Prostate gland (tissue), 2 donors: Measurements from ENCODE around the gene CMTM4.

Source experiments
- CTCF ChIP-seq, 4 experiments: fragments of 200-600 bp in 2 of 4; fragments of 450-650 bp in 2 of 4; sonication (generic) in 2 of 4; IDR thresholded peaks; 1 replicate in 3 of 4; 2 replicates in 1 of 4; pipeline ENCODE4 v1.5.1; 2016 to 2019; ENCODE audit warnings: antibody characterized with exemption in 4 of 4, mild to moderate bottlenecking in 2 of 4, moderate library complexity in 2 of 4
- POLR2A ChIP-seq: fragments of 450-650 bp; IDR thresholded peaks from one replicate; pipeline ENCODE4 v1.6.1; 2016; ENCODE audit warnings: antibody characterized with exemption, mild to moderate bottlenecking
- POLR2AphosphoS5 ChIP-seq: sonication (generic); formaldehyde crosslinking; IDR thresholded peaks from one replicate; pipeline ENCODE4 v1.6.1; 2017; ENCODE audit warnings: antibody characterized with exemption

GRCh38 chr16:66569827-66570405 is 126.6 kb downstream of the CMTM4 start:
- TF ChIP-seq CTCF (IDR thresholded peaks at IDR 0.05) (no peak), POLR2A (no peak), POLR2AphosphoS5 (no peak)
